ENCODE results near the gene ZFYVE28.

DNA sequence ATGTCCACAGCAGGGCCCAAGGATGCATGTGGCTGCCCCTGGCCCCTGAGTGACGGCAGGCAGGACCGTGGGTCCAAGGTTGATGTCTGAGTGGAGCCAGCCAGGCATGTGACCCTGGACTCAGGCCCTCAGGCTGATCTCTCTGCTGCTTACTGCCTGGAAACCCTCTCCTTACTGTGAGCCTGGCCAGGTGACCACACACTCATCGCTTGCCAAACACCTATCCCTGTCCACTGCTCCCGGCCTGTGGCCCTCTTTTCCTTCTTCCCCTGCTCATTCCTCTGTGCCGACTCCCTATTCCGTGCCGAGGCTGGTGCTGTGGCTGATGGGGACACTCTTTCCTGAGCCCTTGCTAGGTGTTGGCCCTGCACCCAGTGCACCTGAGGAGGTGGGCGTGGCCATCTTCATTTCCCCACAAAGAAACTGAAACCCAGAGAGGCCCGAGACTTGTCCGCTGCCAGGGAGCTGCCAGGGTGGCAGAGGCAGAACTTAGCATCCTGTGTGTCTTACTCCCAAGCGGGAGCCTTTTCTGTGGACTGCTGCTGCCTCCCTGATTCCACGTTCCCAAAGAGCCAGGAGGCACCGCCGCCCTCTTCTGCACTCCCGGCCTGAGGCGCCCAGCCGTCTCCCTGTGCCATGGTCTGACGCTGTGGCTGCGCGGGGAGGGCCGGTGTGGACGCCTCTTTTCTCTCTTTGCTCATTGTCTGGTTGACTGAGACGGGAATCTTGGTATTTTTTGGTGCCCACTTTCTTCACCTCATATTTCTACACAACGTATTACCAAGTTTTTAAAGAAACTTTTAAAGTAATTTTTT, 39.2 kb upstream of the ZFYVE28 start:
- TF ChIP-seq, protein P1, sequence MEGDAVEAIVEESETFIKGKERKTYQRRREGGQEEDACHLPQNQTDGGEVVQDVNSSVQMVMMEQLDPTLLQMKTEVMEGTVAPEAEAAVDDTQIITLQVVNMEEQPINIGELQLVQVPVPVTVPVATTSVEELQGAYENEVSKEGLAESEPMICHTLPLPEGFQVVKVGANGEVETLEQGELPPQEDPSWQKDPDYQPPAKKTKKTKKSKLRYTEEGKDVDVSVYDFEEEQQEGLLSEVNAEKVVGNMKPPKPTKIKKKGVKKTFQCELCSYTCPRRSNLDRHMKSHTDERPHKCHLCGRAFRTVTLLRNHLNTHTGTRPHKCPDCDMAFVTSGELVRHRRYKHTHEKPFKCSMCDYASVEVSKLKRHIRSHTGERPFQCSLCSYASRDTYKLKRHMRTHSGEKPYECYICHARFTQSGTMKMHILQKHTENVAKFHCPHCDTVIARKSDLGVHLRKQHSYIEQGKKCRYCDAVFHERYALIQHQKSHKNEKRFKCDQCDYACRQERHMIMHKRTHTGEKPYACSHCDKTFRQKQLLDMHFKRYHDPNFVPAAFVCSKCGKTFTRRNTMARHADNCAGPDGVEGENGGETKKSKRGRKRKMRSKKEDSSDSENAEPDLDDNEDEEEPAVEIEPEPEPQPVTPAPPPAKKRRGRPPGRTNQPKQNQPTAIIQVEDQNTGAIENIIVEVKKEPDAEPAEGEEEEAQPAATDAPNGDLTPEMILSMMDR (IDR thresholded peaks at IDR 0.05) = no peak
- no peak for TF ChIP-seq POLR2A (IDR thresholded peaks at IDR 0.05)

Data from body of pancreas (tissue), 4 donors.